H1 (cell line): Measurements from ENCODE around the gene TMEM145. TPM values are rescaled to one million over a fixed set of nuclear protein-coding genes. Genes with fewer than 3 reads are reported as not detected.

Experiments used
- BRCA1 ChIP-seq: IDR thresholded peaks from 2 replicates; pipeline ENCODE4 v1.6.1; 2012; ENCODE audit warnings: low read depth, low read length, improper control_type of control experiment
- CHD7 ChIP-seq: fragments of 300-600 bp; sonication (generic); IDR thresholded peaks from 2 replicates; pipeline ENCODE4 v1.7.1; 2012; ENCODE audit warnings: low read length, moderate library complexity, mild to moderate bottlenecking, inconsistent platforms; ENCODE audit not compliant: insufficient replicate concordance
- E2F6 ChIP-seq: IDR thresholded peaks from 2 replicates; pipeline ENCODE4 v1.6.1; 2012; ENCODE audit warnings: inconsistent platforms
- HDAC2 ChIP-seq, 2 experiments: fragments of 300-600 bp in 1 of 2; sonication (generic) in 1 of 2; IDR thresholded peaks; 2 replicates each; pipeline ENCODE4 v1.6.1; 2011 to 2012; ENCODE audit warnings: low read depth in 2 of 2, low read length in 2 of 2, mild to moderate bottlenecking in 2 of 2, moderate library complexity in 2 of 2, borderline replicate concordance in 1 of 2, inconsistent platforms in 1 of 2
- PHF8 ChIP-seq: fragments of 200-600 bp; sonication (generic); conservative IDR thresholded peaks from 2 replicates; pipeline ENCODE4 v1.7.1; 2012; ENCODE audit warnings: low read depth, mild to moderate bottlenecking, inconsistent platforms, low read length, moderate library complexity
- polyA plus RNA-seq, 7 experiments: library from polyadenylated mRNA; depleted of rRNA in 3 of 7; stranded (reverse) in 5 of 7; unstranded in 2 of 7; fragments of >200 nt in 5 of 7; fragments of 200-250 nt in 2 of 7; gene quantifications; 1 replicate in 5 of 7; 2 replicates in 1 of 7; 4 replicates in 1 of 7; pipeline versions ENCODE4 v1.2.1 to v1.2.3, GENCODE V29; 2011 to 2013; ENCODE audit warnings: missing spikeins in 2 of 7, mixed read lengths in 2 of 7
- total RNA-seq: library from RNA; stranded (reverse); fragmentation: NEBNext Ultra II Directional; extraction: Animal tissue kit (Norgen Biotek cat#: 25700); gene quantifications from 2 replicates; pipeline ENCODE4 v1.2.1, GENCODE V29; 2021

TMEM145 gene
- total and polyA plus RNA-seq, 2 of the 8 experiments (the other 6 are each of a cell fraction or from before 2014, with no cell fraction given): 2.3 to 4.7 TPM

GRCh38 chr19:42344336-42344893 lies 31.3 kb downstream of the TMEM145 start (continued):
- TF ChIP-seq CHD7: no peak
- no peak for TF ChIP-seq HDAC2 (IDR thresholded peaks at IDR 0.05; ENCODE audit: borderline replicate concordance in 1 of 2, low read depth in 2 of 2, low read length in 2 of 2)
- no peak for TF ChIP-seq PHF8
- TF ChIP-seq BRCA1: no peak
- no peak for TF ChIP-seq E2F6
